Stomach (tissue), 9 donors: ENCODE measurements around the gene SAPCD2. TPM values are rescaled to one million over a fixed set of nuclear protein-coding genes. Genes with fewer than 3 reads are reported as not detected.
A peak's percentile ranks its signal among the peaks of the same experiment; 100 is the strongest.

ENCODE experiments used
- DNase-seq, 2 donors: peaks; one replicate each; pipeline versions ENCODE4 v3.0.0 to v3.0.0-alpha.2; 2013 to 2019
- H3K27ac ChIP-seq, 5 donors: fragments of 200-600 bp in 4 of 5; sonication (generic) in 4 of 5; one replicate each; pipeline ENCODE4 v1.5.1; 2013 to 2019; ENCODE audit warnings: mild to moderate bottlenecking in 1 of 5, moderate library complexity in 1 of 5
- H3K27me3 ChIP-seq, 3 donors: fragments of 200-600 bp; sonication (generic); one replicate each; pipeline ENCODE4 v1.5.1; 2017 to 2019; ENCODE audit warnings: mixed run types in 1 of 3
- H3K36me3 ChIP-seq, 4 donors: fragments of 200-600 bp; sonication (generic); 1 replicate in 3 of 4; 2 replicates in 1 of 4; pipeline ENCODE4 v1.5.1; 2016 to 2019
- H3K4me1 ChIP-seq, 4 donors: fragments of 200-600 bp; sonication (generic); one replicate each; pipeline ENCODE4 v1.5.1; 2016 to 2019
- H3K4me3 ChIP-seq, 4 donors: fragments of 200-600 bp; sonication (generic) in 3 of 4; one replicate each; pipeline ENCODE4 v1.5.1; 2016 to 2019; ENCODE audit warnings: mild to moderate bottlenecking in 1 of 4
- H3K9me3 ChIP-seq, 4 donors: fragments of 200-600 bp; sonication (generic); one replicate each; pipeline ENCODE4 v1.5.1; 2016 to 2019
- EP300 ChIP-seq: sonication (generic); formaldehyde crosslinking; IDR thresholded peaks from one replicate; pipeline ENCODE4 v1.6.1; 2017; ENCODE audit warnings: antibody characterized with exemption
- POLR2A ChIP-seq, 4 donors: fragments of 450-650 bp; IDR thresholded peaks; one replicate each; pipeline ENCODE4 v1.6.1; 2016; ENCODE audit warnings: antibody characterized with exemption in 4 of 4, control low read depth in 2 of 4, mild to moderate bottlenecking in 1 of 4, moderate library complexity in 1 of 4
- POLR2AphosphoS5 ChIP-seq, 3 donors: sonication (generic); formaldehyde crosslinking; IDR thresholded peaks; one replicate each; pipeline ENCODE4 v1.6.1; 2016; ENCODE audit warnings: antibody characterized with exemption in 3 of 3
- WGBS, 5 donors: extraction: QIAGEN DNeasy Blood & Tissue Kit in 3 of 5; methylation state at CpG; one replicate each; pipeline versions ENCODE4 v1.1.5 to v1.1.7; 2013 to 2018; 5-methylcytosine and 5-hydroxymethylcytosine counted together
- intact Hi-C: fragments of 100-400 bp; cut with DNase I; formaldehyde crosslinking; loops from one replicate; pipeline ENCODE4 v1.15.1; 2023; ENCODE audit warnings: low total_unique reads
- polyA plus RNA-seq, 3 donors: library from polyadenylated mRNA; stranded (reverse); fragments of 200-250 nt; gene quantifications; one replicate each; pipeline ENCODE4 v1.2.3, GENCODE V29; 2013
- total RNA-seq, 5 donors: library from RNA; depleted of rRNA; stranded (reverse); fragments of >200 nt; gene quantifications; one replicate each; pipeline versions ENCODE4 v1.1.0 to v1.2.3, GENCODE V29; 2014 to 2016
- TF ChIP-seq, protein P1 (sequence below), 7 experiments: fragments of 450-650 bp in 4 of 7; fragments of 200-600 bp in 3 of 7; sonication (generic) in 3 of 7; IDR thresholded peaks; one replicate each; pipeline ENCODE4 v1.5.1; 2016 to 2019; ENCODE audit warnings: antibody characterized with exemption in 7 of 7, control low read depth in 2 of 7, mild to moderate bottlenecking in 1 of 7
- donor health status: healthy with polysubstance abuse.
- donor health status: Bipolar disorder and iron deficiency.
- donor health status: healthy.

The SAPCD2 gene
- total and polyA plus RNA-seq, 8 donors: 1.7 to 84.9 (median 3.8) TPM; not detected in 1

DNA sequence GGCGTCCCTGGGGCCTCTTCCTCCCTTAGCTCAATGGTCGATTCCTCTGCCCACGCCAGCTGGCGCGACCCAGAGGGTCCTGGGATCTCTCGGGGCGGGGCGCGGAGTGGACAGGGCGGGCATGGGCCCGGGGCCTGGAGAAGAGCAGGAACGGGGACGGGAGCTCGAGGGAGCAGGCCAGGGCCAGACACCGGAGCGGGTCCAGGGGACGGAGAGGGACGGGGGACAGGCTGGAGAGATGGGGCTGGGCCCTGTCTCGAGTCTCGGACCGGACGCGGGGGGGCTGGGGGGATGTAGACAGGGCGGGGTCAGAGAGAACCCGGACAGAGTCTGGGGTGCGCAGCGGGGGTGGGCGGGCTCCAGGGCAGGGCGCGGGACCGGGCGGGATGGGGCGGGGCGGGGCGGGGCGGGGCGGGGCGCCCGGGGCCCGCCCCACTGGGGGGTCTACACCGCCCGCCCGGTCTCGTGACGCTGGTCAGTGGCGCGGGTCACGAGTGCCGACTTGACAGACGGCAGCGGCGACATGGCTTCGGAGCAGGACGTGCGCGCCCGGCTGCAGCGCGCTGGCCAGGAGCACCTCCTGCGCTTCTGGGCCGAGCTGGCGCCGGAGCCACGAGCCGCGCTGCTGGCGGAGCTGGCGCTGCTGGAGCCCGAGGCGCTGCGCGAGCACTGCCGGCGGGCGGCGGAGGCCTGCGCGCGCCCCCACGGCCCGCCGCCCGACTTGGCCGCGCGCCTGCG lies 6.8 kb upstream of the SAPCD2 start, which contains the start of gene UAP1L1:
UAP1L1 (plus strand) TSS at position 508 of the 738 bp plus-strand sequence; CDS start at position 524, 16 bp downstream.
- Histone ChIP-seq H3K27ac (peak within 1 kb of the TSS; percentile 64 to 75 (median 69)), H3K4me1 (peaks cover 18 to 35% (median 33%) of the 10 kb centered on the region in 4 donors), H3K36me3 (peaks cover 15 to 37% (median 35%) of the 10 kb centered on the region in 4 donors), H3K4me3 (peak within 1 kb of the TSS; percentile 55 to 85 (median 70)), H3K27me3 (peaks cover 0 to 31% (median 0%) of the 10 kb centered on the region in 3 donors), H3K9me3 (no peaks in the 10 kb centered on the region)
- WGBS, 5 donors: 2 to 3% (median 2%) methylated on average over 47 to 84 of the region's 87 CpGs
- TF ChIP-seq EP300 (no peak), POLR2A (IDR thresholded peaks at IDR 0.05) (no peak), POLR2AphosphoS5 (IDR thresholded peaks at IDR 0.05) (peak in 2 of 3 donors; percentile 62 to 64)
- TF ChIP-seq, protein P1, sequence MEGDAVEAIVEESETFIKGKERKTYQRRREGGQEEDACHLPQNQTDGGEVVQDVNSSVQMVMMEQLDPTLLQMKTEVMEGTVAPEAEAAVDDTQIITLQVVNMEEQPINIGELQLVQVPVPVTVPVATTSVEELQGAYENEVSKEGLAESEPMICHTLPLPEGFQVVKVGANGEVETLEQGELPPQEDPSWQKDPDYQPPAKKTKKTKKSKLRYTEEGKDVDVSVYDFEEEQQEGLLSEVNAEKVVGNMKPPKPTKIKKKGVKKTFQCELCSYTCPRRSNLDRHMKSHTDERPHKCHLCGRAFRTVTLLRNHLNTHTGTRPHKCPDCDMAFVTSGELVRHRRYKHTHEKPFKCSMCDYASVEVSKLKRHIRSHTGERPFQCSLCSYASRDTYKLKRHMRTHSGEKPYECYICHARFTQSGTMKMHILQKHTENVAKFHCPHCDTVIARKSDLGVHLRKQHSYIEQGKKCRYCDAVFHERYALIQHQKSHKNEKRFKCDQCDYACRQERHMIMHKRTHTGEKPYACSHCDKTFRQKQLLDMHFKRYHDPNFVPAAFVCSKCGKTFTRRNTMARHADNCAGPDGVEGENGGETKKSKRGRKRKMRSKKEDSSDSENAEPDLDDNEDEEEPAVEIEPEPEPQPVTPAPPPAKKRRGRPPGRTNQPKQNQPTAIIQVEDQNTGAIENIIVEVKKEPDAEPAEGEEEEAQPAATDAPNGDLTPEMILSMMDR (IDR thresholded peaks at IDR 0.05): no peak
- peak; percentile 78 to 84 for DNase-seq
- intact Hi-C loops: no loop called here

DNA sequence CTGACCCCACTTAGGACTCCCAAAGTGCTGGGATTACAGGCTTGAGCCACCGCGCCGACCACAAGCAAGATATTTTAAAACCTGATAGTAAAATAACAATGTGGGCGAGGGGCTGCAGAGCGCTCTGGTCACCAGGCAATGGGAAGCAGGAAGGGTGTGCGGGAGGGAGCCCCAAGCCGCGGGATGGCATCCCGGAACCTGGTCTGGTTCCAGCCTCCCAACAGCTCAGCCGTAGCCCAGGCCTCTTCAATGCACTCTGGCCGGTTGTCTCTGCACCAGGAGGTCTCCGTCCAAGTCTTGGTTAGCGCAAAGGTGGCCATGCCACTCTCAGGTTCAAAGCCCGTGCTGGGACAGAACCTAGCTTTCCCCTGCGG lies 6.3 kb upstream of the SAPCD2 start:
- Histone ChIP-seq H3K36me3 (peaks cover 15 to 32% (median 30%) of the 10 kb centered on the region in 4 donors), H3K9me3 (no peaks in the 10 kb centered on the region), H3K4me3 (peak overlapping the region; percentile 55 to 85 (median 70)), H3K27me3 (peaks cover 0 to 31% (median 0%) of the 10 kb centered on the region in 3 donors), H3K4me1 (peaks cover 18 to 36% (median 33%) of the 10 kb centered on the region in 4 donors), H3K27ac (peak overlapping the region; percentile 22 to 75 (median 67))
- TF ChIP-seq POLR2AphosphoS5 (IDR thresholded peaks at IDR 0.05) (no peak), POLR2A (IDR thresholded peaks at IDR 0.05) (no peak), EP300 (no peak)
- TF ChIP-seq, protein P1 (IDR thresholded peaks at IDR 0.05): no peak
- DNase-seq: no peak
- 70 to 78% (median 73%) methylated on average over 14 to 15 of the region's 15 CpGs for WGBS, 5 donors
- intact Hi-C loops: no loop called here

DNA sequence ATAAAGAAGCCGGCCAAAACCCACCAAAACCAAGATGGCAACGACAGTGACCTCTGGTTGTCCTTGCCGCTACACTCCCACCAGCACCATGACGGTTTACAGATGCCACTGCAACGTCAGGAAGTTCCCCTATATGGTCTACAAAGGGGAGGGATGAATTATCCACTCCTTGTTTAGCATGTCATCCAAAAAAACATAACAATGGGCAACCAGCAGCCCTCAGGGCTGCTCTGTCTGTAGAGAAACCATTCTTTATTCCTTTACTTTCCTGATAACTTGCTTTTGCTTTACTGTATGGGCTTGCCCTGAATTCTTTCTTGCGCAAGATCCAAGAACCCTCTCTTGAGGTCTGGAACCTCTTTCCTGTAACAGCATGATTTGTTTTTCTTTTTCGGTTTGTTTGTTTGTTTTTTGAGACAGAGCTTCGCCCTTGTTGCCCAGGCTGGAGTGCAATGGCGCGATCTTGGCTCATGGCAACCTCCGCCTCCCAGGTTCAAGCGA lies 5.0 kb upstream of the SAPCD2 start:
- Histone ChIP-seq H3K36me3 (peaks cover 7 to 19% (median 17%) of the 10 kb centered on the region in 4 donors), H3K9me3 (no peaks in the 10 kb centered on the region), H3K27ac (no peak overlapping the region), H3K4me1 (peaks cover 29 to 49% (median 44%) of the 10 kb centered on the region in 4 donors), H3K4me3 (no peak overlapping the region), H3K27me3 (peaks cover 0 to 31% (median 0%) of the 10 kb centered on the region in 3 donors)
- peak in 1 of 2 donors; percentile 1 for DNase-seq
- intact Hi-C loops: no loop called here
- 81 to 90% (median 85%) methylated on average over 12 of the region's 12 CpGs for WGBS, 5 donors
- TF ChIP-seq, protein P1 (IDR thresholded peaks at IDR 0.05): no peak
- TF ChIP-seq POLR2A (IDR thresholded peaks at IDR 0.05) (no peak), EP300 (no peak), POLR2AphosphoS5 (IDR thresholded peaks at IDR 0.05) (no peak)

DNA sequence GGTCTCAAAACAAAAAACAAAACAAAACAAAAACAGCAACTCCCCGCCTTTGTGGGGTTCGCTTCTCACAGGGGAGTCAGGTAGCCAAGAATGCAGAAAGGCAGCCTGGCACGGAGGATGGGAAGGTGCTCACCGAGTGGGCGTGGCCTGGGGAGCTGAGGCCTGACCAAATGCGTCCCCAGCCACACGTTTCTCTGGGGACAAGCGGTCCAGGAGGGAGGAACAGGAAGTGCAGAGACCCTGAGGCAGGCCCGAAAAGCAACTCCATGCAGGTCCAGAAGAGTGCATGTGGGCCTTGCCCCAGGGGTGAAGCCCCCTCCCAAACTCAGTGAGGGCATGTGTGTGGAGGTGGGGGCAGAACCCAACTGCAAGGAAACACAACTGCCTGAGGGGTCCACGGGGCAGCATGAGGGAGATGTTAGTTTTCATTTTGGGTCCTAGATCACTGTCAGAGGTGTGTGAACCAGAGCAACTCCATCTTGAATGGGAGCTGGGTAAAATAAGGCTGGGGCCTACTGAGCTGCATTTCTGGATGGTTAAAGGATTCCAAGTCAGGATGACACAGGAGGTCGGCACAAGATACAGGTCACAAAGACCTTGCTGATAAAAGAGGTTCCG lies 4.4 kb upstream of the SAPCD2 start:
- intact Hi-C loops: no loop called here
- TF ChIP-seq EP300 (no peak), POLR2AphosphoS5 (IDR thresholded peaks at IDR 0.05) (no peak), POLR2A (IDR thresholded peaks at IDR 0.05) (no peak)
- TF ChIP-seq, protein P1 (IDR thresholded peaks at IDR 0.05): no peak
- H3K4me3 ChIP-seq: no peak overlapping the region
- 55 to 79% (median 70%) methylated on average over 12 of the region's 12 CpGs for WGBS, 5 donors
- peaks cover 34 to 53% (median 42%) of the 10 kb centered on the region in 4 donors for H3K4me1 ChIP-seq
- H3K27ac ChIP-seq: no peak overlapping the region
- H3K9me3 ChIP-seq: no peaks in the 10 kb centered on the region
- peaks cover 0 to 36% (median under 1%) of the 10 kb centered on the region in 3 donors for H3K27me3 ChIP-seq
- H3K36me3 ChIP-seq: peaks cover 2 to 13% (median 11%) of the 10 kb centered on the region in 4 donors
- DNase-seq: peak in 1 of 2 donors; percentile 12
